NCI-H2196 (cell line): Measurements from ENCODE around the gene IRS2.

Experiments
- DNase-seq: peaks from one replicate; lab custom pipeline; 2025; ENCODE audit not compliant: unreplicated experiment; lab: John Stamatoyannopoulos, UW

IRS2 gene

GRCh38 chr13:109706015-109706715, 80.2 kb downstream of the IRS2 start:
- DNase-seq, result no peak

GRCh38 chr13:109704771-109705635, 81.4 kb downstream of the IRS2 start:
- DNase-seq, result no peak

- DNase-seq, result no peak
Observed at GRCh38 chr13:109703250-109703649, 83.1 kb downstream of the IRS2 start.
